ENCODE measurements around the gene BSCL2. TPM values are rescaled to one million over a fixed set of nuclear protein-coding genes. Genes with fewer than 3 reads are reported as not detected.
"Not testable (repeated sequence)": the region's sequence is repeated elsewhere in the genome, so short reads cannot be mapped to it uniquely, and the experiment has no call there.

The BSCL2 gene
- total RNA-seq, 2 donors from 2014 or later: 36.5 to 65.5 TPM

GRCh38 chr11:62752177-62752785, 45.1 kb upstream of the BSCL2 start:
- DNase-seq: no peak
- Histone ChIP-seq H3K4me3 (no peak overlapping the region), H3K9me3 (no peaks in the 10 kb centered on the region), H3K36me3 (no peaks in the 10 kb centered on the region), H3K9ac (ENCODE audit: low read depth in 2 of 2, low read length in 2 of 2) (no peak overlapping the region), H3K4me1 (peaks cover 8% of the 10 kb centered on the region), H3K27ac (no peak overlapping the region), H3K27me3 (no peaks in the 10 kb centered on the region)
- no peak for TF ChIP-seq CTCF (IDR thresholded peaks at IDR 0.05)
- intact Hi-C loops (cut with DNase I): no loop called here

- H3K27ac ChIP-seq; H3K9ac ChIP-seq (ENCODE audit: low read depth in 2 of 2, low read length in 2 of 2); H3K27me3 ChIP-seq; H3K4me1 ChIP-seq; H3K36me3 ChIP-seq; DNase-seq; H3K4me3 ChIP-seq; intact Hi-C loops (cut with DNase I); H3K9me3 ChIP-seq: not testable (repeated sequence)
Measured at GRCh38 chr11:62749931-62750330, 42.7 kb upstream of the BSCL2 start.

- Histone ChIP-seq H3K9ac (ENCODE audit: low read depth in 2 of 2, low read length in 2 of 2) (no peak overlapping the region), H3K27me3 (no peaks in the 10 kb centered on the region)
- no peak for TF ChIP-seq CTCF (IDR thresholded peaks at IDR 0.05)
Measured at GRCh38 chr11:62747475-62748160, 40.4 kb upstream of the BSCL2 start.

GRCh38 chr11:62737196-62737595, 30.0 kb upstream of the BSCL2 start:
- H3K4me3 ChIP-seq: no peak overlapping the region
- no peak for TF ChIP-seq CTCF (IDR thresholded peaks at IDR 0.05)
- no peaks in the 10 kb centered on the region for H3K4me1 ChIP-seq
- no peaks in the 10 kb centered on the region for H3K9me3 ChIP-seq
- peaks cover 6% of the 10 kb centered on the region for H3K36me3 ChIP-seq
- intact Hi-C loops (cut with DNase I): no loop called here
- no peak overlapping the region for H3K27ac ChIP-seq
- no peak overlapping the region for H3K9ac ChIP-seq (ENCODE audit: low read depth in 2 of 2, low read length in 2 of 2)
- no peak for DNase-seq
- no peaks in the 10 kb centered on the region for H3K27me3 ChIP-seq

More at GRCh38 chr11:62747475-62748160, 40.4 kb upstream of the BSCL2 start:
- Histone ChIP-seq H3K27ac (no peak overlapping the region), H3K4me3 (no peak overlapping the region), H3K36me3 (no peaks in the 10 kb centered on the region), H3K9me3 (no peaks in the 10 kb centered on the region), H3K4me1 (no peaks in the 10 kb centered on the region)
- intact Hi-C loops (cut with DNase I): no loop called here
- DNase-seq: no peak

GRCh38 chr11:62732830-62733229, 25.6 kb upstream of the BSCL2 start:
- intact Hi-C loops (cut with DNase I): no loop called here
- no peaks in the 10 kb centered on the region for H3K36me3 ChIP-seq

GRCh38 chr11:62730076-62730475, 22.9 kb upstream of the BSCL2 start:
- DNase-seq; intact Hi-C loops (cut with DNase I); H3K36me3 ChIP-seq; H3K4me3 ChIP-seq; H3K9me3 ChIP-seq; H3K27ac ChIP-seq; H3K27me3 ChIP-seq: not testable (repeated sequence)
- Histone ChIP-seq H3K9ac (ENCODE audit: low read depth in 2 of 2, low read length in 2 of 2) (peak overlapping the region; percentile 43 to 63), H3K4me1 (peaks cover 13% of the 10 kb centered on the region)

More at GRCh38 chr11:62732830-62733229, 25.6 kb upstream of the BSCL2 start:
- no peak for DNase-seq
- no peak overlapping the region for H3K9ac ChIP-seq (ENCODE audit: low read depth in 2 of 2, low read length in 2 of 2)
- peaks cover 13% of the 10 kb centered on the region for H3K4me1 ChIP-seq
- H3K9me3 ChIP-seq: no peaks in the 10 kb centered on the region
- no peak overlapping the region for H3K27ac ChIP-seq
- H3K4me3 ChIP-seq: no peak overlapping the region
- no peak for TF ChIP-seq CTCF (IDR thresholded peaks at IDR 0.05)
- no peaks in the 10 kb centered on the region for H3K27me3 ChIP-seq

Data from colonic mucosa (tissue), 4 donors.